B cell (primary cell): ENCODE data around the gene ADSS1.

Experiments
- CTCF ChIP-seq: fragments of 200-600 bp; IDR thresholded peaks from one replicate; pipeline ENCODE4 v1.8.0; 2022; ENCODE audit warnings: antibody characterized with exemption, mild to moderate bottlenecking
- EZH2 ChIP-seq: IDR thresholded peaks from 2 replicates; pipeline ENCODE4 v1.6.1; 2012; ENCODE audit warnings: borderline replicate concordance, low read depth, mild to moderate bottlenecking, moderate library complexity, low read length; ENCODE audit not compliant: insufficient read depth, poor library complexity, severe bottlenecking

DNA sequence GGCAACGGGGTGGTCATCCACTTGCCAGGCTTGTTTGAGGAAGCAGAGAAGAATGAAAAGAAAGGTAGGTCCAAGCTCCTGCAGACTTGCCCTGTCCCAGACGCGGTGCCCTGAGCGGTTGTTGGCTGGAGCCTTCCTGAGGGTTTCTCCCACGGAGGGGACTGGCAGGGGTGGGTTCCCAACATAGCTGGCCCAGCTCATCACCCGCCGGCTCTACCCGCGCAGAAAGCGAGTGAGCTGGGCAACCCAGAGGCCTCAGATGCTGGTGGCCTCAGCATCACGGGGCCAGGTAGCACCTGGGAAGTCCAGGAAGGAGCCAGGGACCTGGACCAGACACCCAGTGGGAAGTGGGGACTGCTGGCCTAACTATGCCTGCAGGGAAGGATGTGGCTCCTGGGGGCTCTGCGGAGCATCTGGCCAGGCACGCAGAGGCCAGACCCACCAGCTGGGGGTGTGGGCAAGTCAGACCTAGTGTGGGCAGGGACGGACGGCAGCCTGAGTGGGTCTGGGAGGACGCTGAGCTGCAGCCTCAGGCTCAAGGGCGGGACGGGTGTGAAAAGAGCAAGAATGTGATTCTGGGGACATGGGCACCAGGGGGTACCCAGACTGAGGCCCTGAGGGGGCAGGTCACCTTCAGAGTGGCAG, 14.5 kb downstream of the ADSS1 start:
- TF ChIP-seq CTCF = no peak
- TF ChIP-seq EZH2 = no peak
